Lower leg skin (tissue), 4 donors: Measurements from ENCODE around the gene EHBP1. TPM values are rescaled to one million over a fixed set of nuclear protein-coding genes. Genes with fewer than 3 reads are reported as not detected.

ENCODE experiments used
- DNase-seq, 2 donors: peaks; one replicate each; pipeline ENCODE4 v3.0.0-alpha.2; 2019; ENCODE audit warnings: low spot score in 2 of 2
- H3K4me3 ChIP-seq: fragments of 200-600 bp; sonication (generic); 2 replicates; pipeline ENCODE4 v1.5.1; 2017; ENCODE audit warnings: mild to moderate bottlenecking, low read depth; ENCODE audit not compliant: poor library complexity, severe bottlenecking
- POLR2A ChIP-seq, 2 donors: fragments of 450-650 bp; IDR thresholded peaks; one replicate each; pipeline ENCODE4 v1.6.1; 2016 to 2017; ENCODE audit warnings: antibody characterized with exemption in 2 of 2, mild to moderate bottlenecking in 1 of 2, moderate library complexity in 1 of 2
- WGBS, 2 donors: methylation state at CpG; one replicate each; pipeline ENCODE4 v1.1.5; 2018; 5-methylcytosine and 5-hydroxymethylcytosine counted together
- intact Hi-C: fragments of 100-400 bp; cut with DNase I; formaldehyde crosslinking; loops from one replicate; pipeline ENCODE4 v1.15.0; 2023; ENCODE audit warnings: low total_unique reads
- total RNA-seq, 4 donors: library from RNA; depleted of rRNA; stranded (reverse); fragments of >200 nt; gene quantifications; one replicate each; pipeline ENCODE4 v1.1.0, GENCODE V29; 2016
- TF ChIP-seq, protein P1 (sequence below), 3 donors: fragments of 450-650 bp; IDR thresholded peaks; one replicate each; pipeline ENCODE4 v1.5.1; 2016; ENCODE audit warnings: antibody characterized with exemption in 3 of 3, mild to moderate bottlenecking in 3 of 3, moderate library complexity in 2 of 3

Gene EHBP1
- total RNA-seq, 4 donors from 2014 or later = 33.8 to 67.8 (median 51.2) TPM

DNA sequence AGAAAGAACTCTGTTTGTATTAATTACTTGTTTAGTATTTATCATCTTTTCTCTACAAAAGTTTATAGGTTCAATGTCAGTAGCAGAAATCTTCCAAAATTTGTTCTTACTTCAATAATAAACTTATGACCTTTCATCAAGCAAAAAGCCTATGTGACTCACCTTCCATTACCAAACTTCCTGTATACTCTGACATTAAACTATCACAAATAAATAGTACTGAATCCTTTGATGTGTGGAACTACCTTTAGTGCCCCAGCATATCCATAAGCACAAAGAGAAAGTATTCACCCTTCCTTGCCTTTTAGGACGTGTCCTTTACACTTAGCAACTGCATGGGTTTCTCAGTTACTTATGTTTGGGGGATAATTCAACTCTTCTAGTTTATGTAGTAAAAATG lies 166.0 kb downstream of the EHBP1 start:
- intact Hi-C loops = no loop called here
- H3K4me3 ChIP-seq = no peak overlapping the region
- TF ChIP-seq, protein P1, sequence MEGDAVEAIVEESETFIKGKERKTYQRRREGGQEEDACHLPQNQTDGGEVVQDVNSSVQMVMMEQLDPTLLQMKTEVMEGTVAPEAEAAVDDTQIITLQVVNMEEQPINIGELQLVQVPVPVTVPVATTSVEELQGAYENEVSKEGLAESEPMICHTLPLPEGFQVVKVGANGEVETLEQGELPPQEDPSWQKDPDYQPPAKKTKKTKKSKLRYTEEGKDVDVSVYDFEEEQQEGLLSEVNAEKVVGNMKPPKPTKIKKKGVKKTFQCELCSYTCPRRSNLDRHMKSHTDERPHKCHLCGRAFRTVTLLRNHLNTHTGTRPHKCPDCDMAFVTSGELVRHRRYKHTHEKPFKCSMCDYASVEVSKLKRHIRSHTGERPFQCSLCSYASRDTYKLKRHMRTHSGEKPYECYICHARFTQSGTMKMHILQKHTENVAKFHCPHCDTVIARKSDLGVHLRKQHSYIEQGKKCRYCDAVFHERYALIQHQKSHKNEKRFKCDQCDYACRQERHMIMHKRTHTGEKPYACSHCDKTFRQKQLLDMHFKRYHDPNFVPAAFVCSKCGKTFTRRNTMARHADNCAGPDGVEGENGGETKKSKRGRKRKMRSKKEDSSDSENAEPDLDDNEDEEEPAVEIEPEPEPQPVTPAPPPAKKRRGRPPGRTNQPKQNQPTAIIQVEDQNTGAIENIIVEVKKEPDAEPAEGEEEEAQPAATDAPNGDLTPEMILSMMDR (IDR thresholded peaks at IDR 0.05) = no peak
- no peak for TF ChIP-seq POLR2A (IDR thresholded peaks at IDR 0.05)
- DNase-seq = no peak
- 79 to 85% methylated on average over 1 of the region's 1 CpG for WGBS, 2 donors

DNA sequence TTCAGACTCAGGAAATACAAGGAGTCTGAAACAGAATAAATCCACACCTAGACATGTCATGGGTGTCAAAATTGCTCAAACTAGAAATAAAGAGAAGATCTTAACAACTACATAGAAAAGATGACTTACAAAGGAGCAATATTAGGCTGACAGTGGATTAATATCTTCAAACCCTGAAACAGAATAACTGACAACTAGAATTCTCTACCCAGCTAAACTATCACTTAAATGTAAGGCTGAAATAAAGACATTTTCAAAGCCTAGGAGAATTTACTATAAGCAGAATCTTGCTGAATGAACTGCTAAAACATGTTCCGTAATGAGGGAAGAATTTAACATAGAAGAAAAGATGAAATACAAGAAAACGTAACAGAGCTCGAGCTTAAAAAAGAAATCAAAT lies 168.1 kb downstream of the EHBP1 start:
- no peak for DNase-seq
- no peak overlapping the region for H3K4me3 ChIP-seq
- WGBS, 2 donors = 95 to 97% methylated on average over 3 of the region's 3 CpGs
- TF ChIP-seq, protein P1 (IDR thresholded peaks at IDR 0.05) = no peak
- no peak for TF ChIP-seq POLR2A (IDR thresholded peaks at IDR 0.05)
- intact Hi-C loops = no loop called here

DNA sequence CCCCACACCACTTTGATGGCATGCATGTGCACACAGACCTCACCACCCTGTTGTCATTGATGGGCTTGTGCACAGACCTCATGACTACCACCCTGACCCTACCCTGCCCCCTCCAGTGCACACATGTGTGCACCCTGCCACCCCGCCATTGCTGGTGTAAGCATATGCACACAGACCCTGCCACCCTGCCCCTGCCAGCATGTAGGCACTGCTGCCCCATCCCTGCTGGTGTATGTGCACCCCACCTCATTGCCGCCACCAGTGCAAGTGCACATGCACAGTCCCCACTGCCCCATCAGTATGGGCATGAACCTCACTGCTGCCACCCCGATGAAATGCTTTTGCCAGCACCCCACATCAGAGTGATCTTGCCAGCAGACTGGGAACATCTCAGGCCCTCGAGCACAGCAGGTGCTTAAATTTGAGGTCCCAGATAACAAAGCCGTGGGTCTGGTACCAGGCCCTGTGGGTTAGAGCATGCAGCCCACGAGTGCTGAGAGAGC lies 169.4 kb downstream of the EHBP1 start:
- WGBS, 2 donors = 97 to 100% methylated on average over 6 of the region's 6 CpGs
- no peak overlapping the region for H3K4me3 ChIP-seq
- TF ChIP-seq, protein P1 (IDR thresholded peaks at IDR 0.05) = no peak
- TF ChIP-seq POLR2A (IDR thresholded peaks at IDR 0.05) = no peak
- no peak for DNase-seq
- intact Hi-C loops = no loop called here

DNA sequence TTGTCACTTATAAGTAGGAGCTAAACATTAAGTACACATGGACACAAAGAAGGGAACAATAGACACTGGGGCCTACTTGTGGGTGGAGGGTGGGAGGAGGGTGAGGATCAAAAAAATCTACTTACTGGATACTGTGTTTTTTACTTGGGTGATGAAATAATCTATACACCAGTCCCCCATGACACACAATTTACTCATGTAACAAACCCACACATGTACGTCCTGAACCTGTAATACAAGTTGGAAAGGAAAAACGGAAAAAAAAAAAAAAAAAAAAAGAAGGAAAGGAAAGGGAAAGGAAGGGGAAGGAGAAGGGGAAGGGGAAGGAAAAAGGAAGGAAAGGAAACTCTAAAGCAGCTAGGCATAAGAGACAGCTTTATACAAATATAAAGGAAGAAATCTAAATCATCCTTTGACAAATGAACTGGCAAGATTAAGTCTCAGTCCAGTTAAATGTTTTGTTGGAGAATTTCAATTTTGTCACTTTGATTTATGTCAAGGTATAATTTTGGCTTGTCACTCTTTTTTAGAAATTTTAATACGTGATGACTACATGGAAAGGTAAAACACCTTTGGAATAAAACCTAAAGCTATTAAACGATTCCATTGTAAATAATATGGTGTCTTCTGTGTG lies 175.8 kb downstream of the EHBP1 start:
- intact Hi-C loops = no loop called here
- WGBS, 2 donors = 62 to 70% methylated on average over 4 of the region's 4 CpGs
- TF ChIP-seq, protein P1 (IDR thresholded peaks at IDR 0.05) = no peak
- no peak for TF ChIP-seq POLR2A (IDR thresholded peaks at IDR 0.05)
- no peak for DNase-seq
- no peak overlapping the region for H3K4me3 ChIP-seq

DNA sequence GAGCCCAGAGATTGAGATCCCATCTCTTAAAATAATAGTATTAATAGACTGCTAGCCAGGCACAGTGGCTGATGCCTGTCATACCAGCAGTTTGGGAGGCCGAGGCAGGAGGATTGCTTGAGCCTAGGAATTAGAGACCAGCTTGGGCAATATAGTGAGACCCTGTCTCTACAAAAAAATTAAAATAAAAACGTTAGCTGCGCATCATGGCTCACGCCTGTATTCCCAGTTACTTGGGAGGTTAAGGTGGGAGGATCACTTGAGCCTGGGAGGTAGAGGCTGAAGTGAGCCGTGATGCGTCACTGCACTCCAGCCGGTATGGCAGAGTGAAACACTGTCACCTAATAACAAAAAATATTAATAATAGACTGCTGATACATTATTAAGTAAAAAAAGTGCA lies 178.1 kb downstream of the EHBP1 start:
- no peak overlapping the region for H3K4me3 ChIP-seq
- no peak for DNase-seq
- WGBS, 2 donors = 95 to 97% methylated on average over 7 of the region's 7 CpGs
- intact Hi-C loops = no loop called here
- TF ChIP-seq, protein P1 (IDR thresholded peaks at IDR 0.05) = no peak
- no peak for TF ChIP-seq POLR2A (IDR thresholded peaks at IDR 0.05)

DNA sequence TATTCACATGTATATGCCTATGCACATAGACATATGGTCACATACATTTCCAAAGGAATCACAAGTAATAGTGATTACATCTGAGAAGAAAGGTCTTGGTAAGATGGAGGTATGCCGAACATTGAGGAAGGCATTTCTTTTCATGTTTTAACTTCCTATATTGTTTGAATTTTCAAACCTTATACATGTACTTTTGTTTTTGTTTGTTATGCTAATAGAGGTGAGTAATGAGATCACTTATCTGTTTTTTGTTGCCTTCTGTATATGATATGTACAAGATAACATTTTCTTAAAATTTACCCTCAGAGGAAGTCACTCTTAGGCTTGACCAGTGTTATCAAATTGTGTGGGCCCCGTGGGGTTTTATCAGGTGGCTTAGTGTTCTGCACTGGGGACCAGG lies 178.6 kb downstream of the EHBP1 start:
- TF ChIP-seq, protein P1 (IDR thresholded peaks at IDR 0.05) = no peak
- TF ChIP-seq POLR2A (IDR thresholded peaks at IDR 0.05) = no peak
- 67 to 76% methylated on average over 2 of the region's 2 CpGs for WGBS, 2 donors
- H3K4me3 ChIP-seq = no peak overlapping the region
- no peak for DNase-seq
- intact Hi-C loops = no loop called here
